HG02970 (cell line): Measurements from ENCODE around the gene ZNF280D.

ENCODE experiments used
- ATAC-seq: cut with Tn5 transposase; IDR thresholded peaks from one replicate; pipeline ENCODE4 v1.9.1; 2021; ENCODE audit warnings: mild to moderate bottlenecking, moderate library complexity, moderate number of reproducible peaks; ENCODE audit not compliant: unreplicated experiment, low FRiP score

Gene ZNF280D

DNA sequence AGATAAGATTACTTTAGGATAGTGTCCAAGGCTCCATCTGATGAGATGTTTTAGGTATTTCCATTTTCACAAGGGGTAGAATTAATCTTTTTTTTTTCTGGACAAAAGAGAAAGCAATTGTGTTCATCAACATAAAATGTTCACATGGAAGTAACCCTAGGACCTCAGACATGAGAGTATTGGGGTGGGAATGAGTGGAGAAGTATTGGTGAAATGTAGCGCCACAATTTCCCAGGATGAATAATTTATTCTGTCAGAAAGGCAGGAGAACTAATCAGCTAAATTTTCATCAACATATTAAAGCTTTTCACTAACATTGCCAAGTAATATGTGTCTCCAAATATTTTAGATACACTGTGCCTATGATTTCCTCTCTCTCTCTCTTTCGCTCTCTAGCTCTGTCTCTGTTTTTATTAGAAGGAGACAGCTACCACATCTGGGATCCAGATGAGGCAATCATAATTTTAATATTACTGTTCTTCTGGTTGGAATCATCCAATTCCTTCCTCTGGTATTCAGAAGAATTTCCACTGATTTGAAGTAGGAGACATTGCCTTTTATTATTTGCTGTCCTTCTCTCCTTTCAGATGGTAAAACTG lies 21.6 kb upstream of the ZNF280D start:
- no peak for ATAC-seq

DNA sequence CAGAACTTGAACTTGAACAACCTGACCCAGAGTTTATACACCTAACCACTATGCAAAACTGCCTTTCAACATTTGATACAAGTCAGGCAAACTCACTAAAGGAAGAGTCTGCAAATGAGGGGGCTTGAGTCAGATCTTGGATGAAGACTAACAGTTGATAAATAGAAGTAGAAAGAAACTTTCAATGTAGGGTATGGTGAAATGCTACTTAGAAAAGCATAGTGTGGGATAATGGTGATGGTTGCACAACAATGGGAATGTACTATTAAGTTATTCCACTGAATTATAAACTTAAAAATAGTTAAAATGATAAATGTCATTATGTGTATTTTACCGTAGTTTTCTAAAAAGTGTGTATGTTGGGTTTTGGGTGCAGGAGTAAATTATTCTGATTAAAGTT lies 19.7 kb upstream of the ZNF280D start:
- no peak for ATAC-seq

DNA sequence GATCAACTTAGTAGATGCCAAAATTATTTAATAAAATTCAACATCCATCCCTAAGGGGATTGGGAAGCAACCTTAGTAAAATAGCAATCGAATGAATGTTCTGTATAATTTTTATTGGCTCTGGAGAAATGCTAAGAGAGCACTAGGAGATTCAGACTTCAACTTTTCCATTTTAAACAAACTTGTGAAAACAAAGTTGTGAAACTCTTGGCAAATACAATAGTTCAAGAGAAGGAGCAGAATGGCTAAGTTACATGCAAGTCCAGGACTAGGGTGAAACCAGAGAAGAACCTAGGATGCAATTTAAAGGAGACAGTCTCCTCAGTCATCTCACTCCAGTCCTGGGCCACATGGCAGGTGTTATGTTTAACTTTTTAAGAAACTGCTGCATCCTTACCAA lies 16.7 kb upstream of the ZNF280D start:
- no peak for ATAC-seq

GRCh38 chr15:56744701-56745683 lies 11.7 kb upstream of the ZNF280D start:
- no peak for ATAC-seq

- no peak for ATAC-seq
These were observed 8.2 kb upstream of the ZNF280D start for GRCh38 chr15:56741541-56741940.

GRCh38 chr15:56739964-56740640 lies 6.8 kb upstream of the ZNF280D start:
- no peak for ATAC-seq

DNA sequence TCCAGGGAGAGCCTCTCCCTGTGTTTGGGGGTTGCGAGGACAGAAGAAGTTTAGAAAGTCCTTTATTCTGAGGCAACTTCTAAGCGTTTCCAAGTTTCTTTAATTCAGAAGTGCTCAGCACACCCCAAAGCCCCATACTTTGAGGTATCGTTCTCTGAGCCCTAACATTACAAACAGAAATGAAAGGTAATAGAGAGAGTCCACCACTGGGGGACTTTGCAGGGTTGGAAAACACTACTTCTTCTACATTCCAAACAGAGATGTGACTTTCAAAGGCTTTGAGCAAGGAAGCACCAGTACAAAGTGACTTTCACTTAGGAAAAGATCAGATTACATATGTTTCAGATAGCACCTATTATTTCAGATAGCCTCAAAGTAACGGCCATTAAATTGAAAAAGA lies 6.2 kb upstream of the ZNF280D start:
- ATAC-seq: no peak

DNA sequence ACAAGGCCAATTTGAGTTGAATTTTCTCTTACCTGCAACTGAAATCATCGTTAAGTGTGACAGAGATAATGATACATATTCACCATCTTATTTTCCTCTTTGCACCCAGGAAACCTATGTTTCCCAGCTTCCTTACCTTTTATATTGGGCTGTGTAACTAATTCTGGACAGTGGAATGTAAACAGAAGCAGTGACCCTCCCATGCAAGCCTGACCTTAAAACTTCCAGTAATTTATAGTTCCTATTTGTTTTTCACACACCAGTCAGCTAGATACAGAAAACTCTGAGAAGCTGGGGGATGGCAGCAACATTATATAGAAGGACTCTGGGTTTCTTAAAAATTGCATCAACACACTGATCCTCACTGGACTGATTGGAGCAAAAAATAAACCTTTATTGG lies 4.5 kb upstream of the ZNF280D start:
- ATAC-seq: no peak

DNA sequence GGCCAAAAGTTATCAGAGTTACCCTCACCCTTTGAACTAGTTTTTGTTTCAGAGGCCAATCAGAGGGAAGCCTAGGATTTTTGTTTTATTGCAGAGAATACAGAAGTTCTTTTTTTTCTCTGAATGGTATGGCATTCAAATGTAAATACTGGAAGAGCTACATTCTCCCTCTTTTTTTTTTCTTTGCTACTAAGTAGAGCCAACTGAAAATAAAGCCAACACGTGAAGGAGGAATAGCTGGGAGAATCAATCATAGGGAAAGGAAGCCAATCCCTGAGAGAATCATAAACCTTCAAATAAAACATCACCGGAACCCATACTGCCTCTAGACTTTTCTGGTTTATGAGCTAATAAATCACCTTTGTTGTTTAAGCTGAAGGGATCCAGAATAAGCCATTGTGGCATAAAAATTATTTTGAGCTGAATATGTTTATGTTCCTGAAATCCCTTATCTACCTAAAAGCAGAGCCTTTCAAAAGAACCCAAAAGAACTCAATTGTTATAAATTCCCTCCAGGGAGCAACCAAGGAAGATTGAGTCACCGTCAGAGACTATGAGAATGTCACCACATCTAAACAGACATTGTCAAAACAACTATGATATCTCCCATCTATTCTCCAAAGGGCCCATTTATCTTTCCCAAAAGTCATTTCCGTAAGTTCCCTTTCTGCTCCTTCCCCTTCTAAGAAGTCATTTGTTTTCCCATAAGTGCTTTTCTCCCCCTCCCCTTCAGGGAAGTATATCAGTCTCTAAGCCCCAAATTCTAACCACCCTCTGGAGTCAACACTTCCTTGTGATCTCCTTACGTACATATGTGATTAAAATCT lies 3.8 kb upstream of the ZNF280D start:
- ATAC-seq: no peak

GRCh38 chr15:56736308-56736707 lies 3.0 kb upstream of the ZNF280D start:
- no peak for ATAC-seq

DNA sequence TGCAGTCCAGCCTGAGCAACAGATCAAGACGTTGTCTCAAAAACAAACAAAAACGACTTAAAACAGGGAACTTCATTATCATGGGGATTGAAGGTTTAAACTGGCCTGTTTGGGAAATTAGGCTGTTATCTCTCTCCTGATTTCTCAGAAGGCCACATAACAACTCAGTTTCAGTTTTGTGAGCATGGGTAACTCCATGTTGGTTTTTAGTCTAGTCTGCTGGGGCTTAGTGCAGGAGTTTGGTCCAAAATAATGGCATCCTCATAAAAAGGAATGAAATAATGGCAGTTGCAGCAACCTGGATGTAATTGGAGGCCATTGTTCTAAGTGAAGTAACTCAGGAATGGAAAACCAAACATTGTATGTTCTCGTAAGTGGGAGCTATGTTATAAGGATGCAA lies 2.3 kb upstream of the ZNF280D start:
- no peak for ATAC-seq

DNA sequence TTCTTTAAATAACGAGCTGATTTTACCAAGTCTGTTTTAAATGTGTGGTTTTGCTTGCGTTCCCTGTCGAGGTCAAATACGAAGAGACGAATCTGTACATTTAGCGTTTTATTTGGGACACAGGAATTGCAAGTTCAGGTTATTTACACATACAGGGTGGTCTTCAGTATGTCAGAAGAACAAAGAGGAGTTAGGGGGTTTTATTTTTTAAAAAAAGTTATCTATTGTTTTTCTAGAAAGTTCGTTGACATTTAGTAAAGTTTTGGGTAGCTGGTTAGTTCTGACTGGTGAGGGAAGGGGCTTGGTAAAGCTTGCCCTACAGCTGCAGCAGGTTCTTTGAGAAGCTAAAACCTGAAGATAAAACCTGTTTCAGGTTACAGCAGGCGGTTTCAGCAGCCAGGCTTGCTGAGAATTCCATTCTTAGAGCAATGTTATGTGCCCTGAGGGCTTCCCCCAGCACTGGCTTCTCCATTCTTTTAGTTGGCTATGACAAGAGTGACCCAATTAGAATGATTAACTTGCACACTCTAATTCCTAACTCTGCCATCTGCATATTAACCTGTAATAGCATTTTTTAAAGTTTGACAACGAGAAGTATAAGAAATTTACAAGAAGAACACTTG lies 815 bp upstream of the ZNF280D start:
- no peak for ATAC-seq

DNA sequence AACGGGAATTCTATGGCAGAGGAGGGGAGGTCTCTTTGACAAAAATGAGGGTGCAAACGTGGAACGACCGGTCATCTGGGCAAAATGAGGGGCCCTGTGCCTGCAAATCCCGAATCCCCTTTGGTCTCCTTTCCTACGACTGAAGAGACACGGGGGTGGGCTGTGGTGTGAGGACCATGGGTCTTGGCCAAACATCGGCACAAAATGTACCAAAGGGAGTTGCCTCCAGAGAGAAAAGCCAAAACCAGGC lies 498 bp downstream of the ZNF280D start:
- no peak for ATAC-seq

- ATAC-seq: no peak
These were observed 999 bp downstream of the ZNF280D start for GRCh38 chr15:56732135-56732885.

- no peak for ATAC-seq
These were observed 1.8 kb downstream of the ZNF280D start for GRCh38 chr15:56731548-56731947.

DNA sequence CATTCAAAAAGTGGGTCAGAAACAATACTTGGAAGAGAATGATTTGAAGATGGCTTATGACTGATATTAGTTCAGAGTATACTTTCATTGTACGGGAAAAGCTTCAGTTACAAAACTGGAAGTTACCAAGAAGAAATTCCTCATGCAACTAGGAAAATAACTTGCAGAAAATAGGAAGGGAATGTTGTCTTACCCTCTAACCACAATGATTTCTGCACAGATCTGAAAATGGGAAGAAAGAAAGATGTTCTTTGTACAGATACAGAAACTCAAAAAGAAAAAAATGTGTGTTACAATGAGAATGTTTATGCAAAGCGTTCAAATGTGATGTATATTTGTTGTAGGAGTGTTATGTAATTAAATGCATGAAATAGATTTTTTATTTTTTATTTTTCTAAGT lies 3.7 kb downstream of the ZNF280D start:
- no peak for ATAC-seq

GRCh38 chr15:56725386-56725785 lies 7.9 kb downstream of the ZNF280D start:
- ATAC-seq: no peak

DNA sequence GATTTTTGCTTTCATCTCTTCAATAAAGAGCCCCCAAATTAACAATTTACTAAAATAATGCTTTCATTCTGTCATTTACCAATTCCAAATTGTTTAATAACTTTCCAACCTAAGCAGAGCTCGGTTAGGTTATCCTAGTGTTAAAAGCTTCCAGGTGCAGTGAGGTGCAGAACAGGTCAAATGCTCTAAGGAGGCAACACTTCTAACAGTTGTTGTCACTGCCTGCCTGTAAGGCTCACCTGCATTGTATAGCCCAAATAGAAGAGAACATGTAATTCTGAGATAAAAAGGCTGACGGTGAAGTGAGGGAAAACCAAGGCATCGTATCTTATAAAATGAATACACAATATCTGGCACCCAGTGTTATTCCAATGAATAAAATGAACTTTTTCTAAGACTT lies 9.1 kb downstream of the ZNF280D start:
- ATAC-seq: no peak

GRCh38 chr15:56723787-56724186 lies 9.5 kb downstream of the ZNF280D start:
- no peak for ATAC-seq
